Right lobe of liver (tissue), 4 donors: ENCODE measurements around the gene SPON2.

ENCODE experiments used
- POLR2A ChIP-seq: fragments of 450-650 bp; IDR thresholded peaks from one replicate; pipeline ENCODE4 v1.6.1; 2017; ENCODE audit warnings: antibody characterized with exemption, mild to moderate bottlenecking
- TF ChIP-seq, protein P1 (sequence below), 4 donors: fragments of 200-600 bp in 3 of 4; fragments of 450-650 bp in 1 of 4; IDR thresholded peaks; one replicate each; pipeline versions ENCODE4 v1.5.1 to v1.8.0; 2016 to 2022; ENCODE audit warnings: antibody characterized with exemption in 4 of 4, mild to moderate bottlenecking in 2 of 4
- donor health status: DM: no; HTN: no; CAD: no.
- donor health status: DM: no; HTN: no; CAD: no.
- donor health status: DM: no; HTN: yes; CAD: no.

- TF ChIP-seq, protein P1, sequence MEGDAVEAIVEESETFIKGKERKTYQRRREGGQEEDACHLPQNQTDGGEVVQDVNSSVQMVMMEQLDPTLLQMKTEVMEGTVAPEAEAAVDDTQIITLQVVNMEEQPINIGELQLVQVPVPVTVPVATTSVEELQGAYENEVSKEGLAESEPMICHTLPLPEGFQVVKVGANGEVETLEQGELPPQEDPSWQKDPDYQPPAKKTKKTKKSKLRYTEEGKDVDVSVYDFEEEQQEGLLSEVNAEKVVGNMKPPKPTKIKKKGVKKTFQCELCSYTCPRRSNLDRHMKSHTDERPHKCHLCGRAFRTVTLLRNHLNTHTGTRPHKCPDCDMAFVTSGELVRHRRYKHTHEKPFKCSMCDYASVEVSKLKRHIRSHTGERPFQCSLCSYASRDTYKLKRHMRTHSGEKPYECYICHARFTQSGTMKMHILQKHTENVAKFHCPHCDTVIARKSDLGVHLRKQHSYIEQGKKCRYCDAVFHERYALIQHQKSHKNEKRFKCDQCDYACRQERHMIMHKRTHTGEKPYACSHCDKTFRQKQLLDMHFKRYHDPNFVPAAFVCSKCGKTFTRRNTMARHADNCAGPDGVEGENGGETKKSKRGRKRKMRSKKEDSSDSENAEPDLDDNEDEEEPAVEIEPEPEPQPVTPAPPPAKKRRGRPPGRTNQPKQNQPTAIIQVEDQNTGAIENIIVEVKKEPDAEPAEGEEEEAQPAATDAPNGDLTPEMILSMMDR (IDR thresholded peaks at IDR 0.05): no peak
- TF ChIP-seq POLR2A: no peak
These were observed 814 bp downstream of the SPON2 start for GRCh38 chr4:1171311-1172227.
